ENCODE results near the gene DSCAM. TPM values are rescaled to one million over a fixed set of nuclear protein-coding genes. Genes with fewer than 3 reads are reported as not detected.

The DSCAM gene
- total RNA-seq, 1 donor from 2014 or later: not detected

GRCh38 chr21:40881767-40882166 is 34.8 kb upstream of the DSCAM start:
- peaks cover 37% of the 10 kb centered on the region for H3K9me3 Mint-ChIP-seq (ENCODE audit: unreplicated experiment)
- TF ChIP-seq CTCF (IDR thresholded peaks at IDR 0.05): no peak
- H3K36me3 Mint-ChIP-seq (ENCODE audit: unreplicated experiment): no peaks in the 10 kb centered on the region
- no peaks in the 10 kb centered on the region for H3K27me3 Mint-ChIP-seq (ENCODE audit: unreplicated experiment)
- H3K27ac Mint-ChIP-seq (ENCODE audit: unreplicated experiment): no peak overlapping the region
- no peak overlapping the region for H3K4me3 Mint-ChIP-seq (ENCODE audit: unreplicated experiment)
- DNase-seq (ENCODE audit: extremely low spot score, unreplicated experiment): no peak
- no peaks in the 10 kb centered on the region for H3K4me1 Mint-ChIP-seq (ENCODE audit: unreplicated experiment)

- H3K4me3 Mint-ChIP-seq (ENCODE audit: unreplicated experiment): no peak overlapping the region
- H3K4me1 Mint-ChIP-seq (ENCODE audit: unreplicated experiment): no peaks in the 10 kb centered on the region
- no peak overlapping the region for H3K27ac Mint-ChIP-seq (ENCODE audit: unreplicated experiment)
- no peak for TF ChIP-seq CTCF (IDR thresholded peaks at IDR 0.05)
- H3K9me3 Mint-ChIP-seq (ENCODE audit: unreplicated experiment): peaks cover 27% of the 10 kb centered on the region
- no peaks in the 10 kb centered on the region for H3K36me3 Mint-ChIP-seq (ENCODE audit: unreplicated experiment)
- no peak for DNase-seq (ENCODE audit: extremely low spot score, unreplicated experiment)
- no peaks in the 10 kb centered on the region for H3K27me3 Mint-ChIP-seq (ENCODE audit: unreplicated experiment)
Measured at GRCh38 chr21:40871099-40871498, 24.1 kb upstream of the DSCAM start.

GRCh38 chr21:40863839-40864238 is 16.9 kb upstream of the DSCAM start:
- Mint-ChIP-seq H3K27ac (ENCODE audit: unreplicated experiment) (no peak overlapping the region), H3K4me1 (ENCODE audit: unreplicated experiment) (no peaks in the 10 kb centered on the region), H3K27me3 (ENCODE audit: unreplicated experiment) (no peaks in the 10 kb centered on the region), H3K9me3 (ENCODE audit: unreplicated experiment) (peaks cover 23% of the 10 kb centered on the region), H3K36me3 (ENCODE audit: unreplicated experiment) (no peaks in the 10 kb centered on the region), H3K4me3 (ENCODE audit: unreplicated experiment) (no peak overlapping the region)
- DNase-seq (ENCODE audit: extremely low spot score, unreplicated experiment): no peak
- TF ChIP-seq CTCF (IDR thresholded peaks at IDR 0.05): no peak

- H3K27me3 Mint-ChIP-seq (ENCODE audit: unreplicated experiment): no peaks in the 10 kb centered on the region
- DNase-seq (ENCODE audit: extremely low spot score, unreplicated experiment): no peak
- peaks cover 23% of the 10 kb centered on the region for H3K9me3 Mint-ChIP-seq (ENCODE audit: unreplicated experiment)
- H3K27ac Mint-ChIP-seq (ENCODE audit: unreplicated experiment): no peak overlapping the region
- no peaks in the 10 kb centered on the region for H3K36me3 Mint-ChIP-seq (ENCODE audit: unreplicated experiment)
- no peaks in the 10 kb centered on the region for H3K4me1 Mint-ChIP-seq (ENCODE audit: unreplicated experiment)
- no peak overlapping the region for H3K4me3 Mint-ChIP-seq (ENCODE audit: unreplicated experiment)
- no peak for TF ChIP-seq CTCF (IDR thresholded peaks at IDR 0.05)
Measured at GRCh38 chr21:40858517-40858916, 11.6 kb upstream of the DSCAM start.

GRCh38 chr21:40853956-40854688 is 7.2 kb upstream of the DSCAM start:
- Mint-ChIP-seq H3K36me3 (ENCODE audit: unreplicated experiment) (no peaks in the 10 kb centered on the region), H3K4me1 (ENCODE audit: unreplicated experiment) (no peaks in the 10 kb centered on the region)

More at GRCh38 chr21:40853956-40854688, 7.2 kb upstream of the DSCAM start:
- Mint-ChIP-seq H3K9me3 (ENCODE audit: unreplicated experiment) (peaks cover 9% of the 10 kb centered on the region), H3K4me3 (ENCODE audit: unreplicated experiment) (no peak overlapping the region), H3K27ac (ENCODE audit: unreplicated experiment) (no peak overlapping the region), H3K27me3 (ENCODE audit: unreplicated experiment) (no peaks in the 10 kb centered on the region)
- no peak for DNase-seq (ENCODE audit: extremely low spot score, unreplicated experiment)
- TF ChIP-seq CTCF (IDR thresholded peaks at IDR 0.05): no peak

Data from osteocyte (in vitro differentiated cells).